ENCODE measurements around the gene CTXND1. TPM values are rescaled to one million over a fixed set of nuclear protein-coding genes. Genes with fewer than 3 reads are reported as not detected.

Gene CTXND1
- total and polyA plus RNA-seq, 2 of the 13 experiments (the other 11 are each of a cell fraction or from before 2014, with no cell fraction given), result 1.2 to 2.1 TPM

DNA sequence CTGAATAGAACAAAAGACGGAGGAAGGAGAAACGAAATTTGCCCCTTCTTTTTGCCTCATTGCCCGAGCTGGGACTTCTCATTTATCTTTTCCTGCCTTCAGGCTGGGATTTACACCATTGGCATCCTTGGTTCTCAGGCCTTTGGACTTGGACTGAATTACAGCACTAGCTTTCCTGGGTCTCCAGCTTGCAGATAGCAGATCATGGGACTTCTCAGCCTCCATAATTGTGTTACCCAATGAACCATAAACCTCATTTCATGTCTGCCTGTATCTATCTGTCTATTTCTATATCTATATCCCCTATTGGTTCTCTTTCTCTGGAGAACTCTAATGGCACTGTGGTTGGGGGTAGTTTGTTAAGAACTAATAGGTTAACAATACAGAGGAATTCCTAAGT, 31.5 kb upstream of the CTXND1 start:
- WGBS (ENCODE audit: low lambda C conversion rate), result 0% methylated on average over 3 of the region's 3 CpGs
- no peak for DNase-seq (ENCODE audit: low spot score)
- Histone ChIP-seq H3K9ac (ENCODE audit: insufficient read depth, low read depth, low read length) (no peak overlapping the region), H3K79me2 (ENCODE audit: insufficient read depth, low read length) (no peaks in the 10 kb centered on the region), H2AFZ (ENCODE audit: low read length) (no peak overlapping the region), H3K9me3 (ENCODE audit: low read length) (no peaks in the 10 kb centered on the region), H3K27ac (ENCODE audit: extremely low read length, insufficient read depth, low read length) (no peak overlapping the region), H3K4me3 (replicated peaks in 1 of 3; ENCODE audit: insufficient read depth in 1 of 3, low read depth in 2 of 3, low read length in 3 of 3) (no peak overlapping the region), H3K4me2 (ENCODE audit: low read depth, low read length) (no peak overlapping the region), H3K36me3 (replicated peaks in 1 of 2; ENCODE audit: control insufficient read depth in 1 of 2, insufficient read depth in 2 of 2, low read length in 2 of 2) (no peaks in the 10 kb centered on the region), H4K20me1 (ENCODE audit: insufficient read depth, low read length) (no peaks in the 10 kb centered on the region), H3K27me3 (ENCODE audit: control insufficient read depth in 1 of 2, insufficient read depth in 2 of 2, low read length in 2 of 2) (peaks cover 0 to 3% of the 10 kb centered on the region in 2 experiments; a peak in 2 of 5 replicates), H3K4me1 (ENCODE audit: insufficient read depth, low read length) (no peaks in the 10 kb centered on the region)
- POLR2A ChIA-PET, result no interaction called here
- no TSS peak for BruUV-seq (replicated peaks)
- ATAC-seq, result no peak
- in situ Hi-C loops (cut with HindIII; ENCODE audit: extremely low pct_ligation_motif_present, low pct_unique_long_range_greater_than_20kb) (no loop called here), intact Hi-C loops (cut with micrococcal nuclease; ENCODE audit: unreplicated experiment) (no loop called here)
- CTCF ChIA-PET (ENCODE audit: low intra/inter-chr PET ratio, low total read pairs), result no interaction called here
- FAIRE-seq, result no peak
- TF ChIP-seq ZNF557 (CRISPR knock-in tag; IDR thresholded peaks at IDR 0.05) (no peak), ZFP82 (CRISPR knock-in tag; IDR thresholded peaks at IDR 0.05; ENCODE audit: borderline replicate concordance) (no peak), ZBTB3 (CRISPR knock-in tag; IDR thresholded peaks at IDR 0.05; ENCODE audit: borderline replicate concordance, low read depth) (no peak), MTA3 (CRISPR knock-in tag; IDR thresholded peaks at IDR 0.05) (no peak), FOXK1 (CRISPR knock-in tag; IDR thresholded peaks at IDR 0.05; ENCODE audit: borderline replicate concordance, low read depth) (no peak), ZNF563 (CRISPR knock-in tag; IDR thresholded peaks at IDR 0.05) (no peak), XBP1 (CRISPR knock-in tag; IDR thresholded peaks at IDR 0.05) (no peak), ATF7 (IDR thresholded peaks at IDR 0.05) (no peak), ATF7 (CRISPR knock-in tag; IDR thresholded peaks at IDR 0.05) (no peak), GZF1 (CRISPR knock-in tag; IDR thresholded peaks at IDR 0.05) (no peak)
- TF ChIP-seq, protein P1, sequence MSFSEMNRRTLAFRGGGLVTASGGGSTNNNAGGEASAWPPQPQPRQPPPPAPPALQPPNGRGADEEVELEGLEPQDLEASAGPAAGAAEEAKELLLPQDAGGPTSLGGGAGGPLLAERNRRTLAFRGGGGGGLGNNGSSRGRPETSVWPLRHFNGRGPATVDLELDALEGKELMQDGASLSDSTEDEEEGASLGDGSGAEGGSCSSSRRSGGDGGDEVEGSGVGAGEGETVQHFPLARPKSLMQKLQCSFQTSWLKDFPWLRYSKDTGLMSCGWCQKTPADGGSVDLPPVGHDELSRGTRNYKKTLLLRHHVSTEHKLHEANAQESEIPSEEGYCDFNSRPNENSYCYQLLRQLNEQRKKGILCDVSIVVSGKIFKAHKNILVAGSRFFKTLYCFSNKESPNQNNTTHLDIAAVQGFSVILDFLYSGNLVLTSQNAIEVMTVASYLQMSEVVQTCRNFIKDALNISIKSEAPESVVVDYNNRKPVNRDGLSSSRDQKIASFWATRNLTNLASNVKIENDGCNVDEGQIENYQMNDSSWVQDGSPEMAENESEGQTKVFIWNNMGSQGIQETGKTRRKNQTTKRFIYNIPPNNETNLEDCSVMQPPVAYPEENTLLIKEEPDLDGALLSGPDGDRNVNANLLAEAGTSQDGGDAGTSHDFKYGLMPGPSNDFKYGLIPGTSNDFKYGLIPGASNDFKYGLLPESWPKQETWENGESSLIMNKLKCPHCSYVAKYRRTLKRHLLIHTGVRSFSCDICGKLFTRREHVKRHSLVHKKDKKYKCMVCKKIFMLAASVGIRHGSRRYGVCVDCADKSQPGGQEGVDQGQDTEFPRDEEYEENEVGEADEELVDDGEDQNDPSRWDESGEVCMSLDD (CRISPR knock-in tag; IDR thresholded peaks at IDR 0.05; ENCODE audit: borderline replicate concordance), result no peak
- TF ChIP-seq, protein P2, sequence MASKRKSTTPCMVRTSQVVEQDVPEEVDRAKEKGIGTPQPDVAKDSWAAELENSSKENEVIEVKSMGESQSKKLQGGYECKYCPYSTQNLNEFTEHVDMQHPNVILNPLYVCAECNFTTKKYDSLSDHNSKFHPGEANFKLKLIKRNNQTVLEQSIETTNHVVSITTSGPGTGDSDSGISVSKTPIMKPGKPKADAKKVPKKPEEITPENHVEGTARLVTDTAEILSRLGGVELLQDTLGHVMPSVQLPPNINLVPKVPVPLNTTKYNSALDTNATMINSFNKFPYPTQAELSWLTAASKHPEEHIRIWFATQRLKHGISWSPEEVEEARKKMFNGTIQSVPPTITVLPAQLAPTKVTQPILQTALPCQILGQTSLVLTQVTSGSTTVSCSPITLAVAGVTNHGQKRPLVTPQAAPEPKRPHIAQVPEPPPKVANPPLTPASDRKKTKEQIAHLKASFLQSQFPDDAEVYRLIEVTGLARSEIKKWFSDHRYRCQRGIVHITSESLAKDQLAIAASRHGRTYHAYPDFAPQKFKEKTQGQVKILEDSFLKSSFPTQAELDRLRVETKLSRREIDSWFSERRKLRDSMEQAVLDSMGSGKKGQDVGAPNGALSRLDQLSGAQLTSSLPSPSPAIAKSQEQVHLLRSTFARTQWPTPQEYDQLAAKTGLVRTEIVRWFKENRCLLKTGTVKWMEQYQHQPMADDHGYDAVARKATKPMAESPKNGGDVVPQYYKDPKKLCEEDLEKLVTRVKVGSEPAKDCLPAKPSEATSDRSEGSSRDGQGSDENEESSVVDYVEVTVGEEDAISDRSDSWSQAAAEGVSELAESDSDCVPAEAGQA (IDR thresholded peaks at IDR 0.05; ENCODE audit: low read depth), result no peak
- TF ChIP-seq, protein P2 (CRISPR knock-in tag; IDR thresholded peaks at IDR 0.05; ENCODE audit: borderline replicate concordance), result no peak
- TF ChIP-seq, protein P3, sequence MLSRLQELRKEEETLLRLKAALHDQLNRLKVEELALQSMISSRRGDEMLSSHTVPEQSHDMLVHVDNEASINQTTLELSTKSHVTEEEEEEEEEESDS (CRISPR knock-in tag; IDR thresholded peaks at IDR 0.05; ENCODE audit: borderline replicate concordance), result no peak
- TF ChIP-seq, protein P4, sequence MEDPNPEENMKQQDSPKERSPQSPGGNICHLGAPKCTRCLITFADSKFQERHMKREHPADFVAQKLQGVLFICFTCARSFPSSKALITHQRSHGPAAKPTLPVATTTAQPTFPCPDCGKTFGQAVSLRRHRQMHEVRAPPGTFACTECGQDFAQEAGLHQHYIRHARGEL (CRISPR knock-in tag; IDR thresholded peaks at IDR 0.05), result no peak

Measured in HepG2 (cell line).